GM23338 (cell line): ENCODE results near the gene RBL1. TPM values are rescaled to one million over a fixed set of nuclear protein-coding genes. Genes with fewer than 3 reads are reported as not detected.
"Not testable (repeated sequence)": the region's sequence is repeated elsewhere in the genome, so short reads cannot be mapped to it uniquely, and the experiment has no call there.

Experiments
- ATAC-seq: fragments of 200-7000 bp; cut with Tn5 transposase; 3 replicates; pipeline ENCODE4 v1.9.1; 2020
- DNase-seq: peaks from one replicate; pipeline ENCODE4 v3.0.0-alpha.2; 2015; ENCODE audit warnings: low spot score
- H2AFZ ChIP-seq: fragments of 200-600 bp; sonication (generic); 2 replicates; pipeline ENCODE4 v1.8.0; 2016; ENCODE audit warnings: antibody characterized with exemption, mild to moderate bottlenecking, moderate library complexity
- H3F3A ChIP-seq: fragments of 200-600 bp; sonication (generic); replicated peaks from 2 replicates; pipeline ENCODE4 v1.8.0; 2017; ENCODE audit warnings: antibody characterized with exemption, mixed run types, low read depth
- H3K27ac ChIP-seq: fragments of 200-600 bp; sonication (generic); 2 replicates; pipeline ENCODE4 v1.6.1; 2016; ENCODE audit warnings: low read depth
- H3K27me3 ChIP-seq: fragments of 200-600 bp; sonication (generic); 2 replicates; pipeline ENCODE4 v1.8.0; 2016; ENCODE audit warnings: mild to moderate bottlenecking, mixed run types, moderate library complexity; ENCODE audit not compliant: insufficient read depth
- H3K36me3 ChIP-seq: fragments of 200-600 bp; sonication (generic); 2 replicates; pipeline ENCODE4 v1.8.0; 2016; ENCODE audit warnings: mild to moderate bottlenecking; ENCODE audit not compliant: insufficient read depth
- H3K4me1 ChIP-seq: fragments of 200-600 bp; sonication (generic); 2 replicates; pipeline ENCODE4 v1.8.0; 2016; ENCODE audit warnings: mild to moderate bottlenecking, moderate library complexity; ENCODE audit not compliant: insufficient read depth
- H3K4me2 ChIP-seq: fragments of 200-600 bp; sonication (generic); 2 replicates; pipeline ENCODE4 v1.7.1; 2017; ENCODE audit warnings: mixed run types
- H3K4me3 ChIP-seq: fragments of 200-600 bp; sonication (generic); 2 replicates; pipeline ENCODE4 v1.6.1; 2016; ENCODE audit warnings: mixed run types
- H3K79me2 ChIP-seq: fragments of 200-600 bp; sonication (generic); replicated peaks from 2 replicates; pipeline ENCODE4 v1.8.0; 2017; ENCODE audit warnings: mild to moderate bottlenecking; ENCODE audit not compliant: insufficient read depth
- H3K9me2 ChIP-seq: fragments of 200-600 bp; sonication (generic); 2 replicates; pipeline ENCODE4 v1.8.0; 2017; ENCODE audit not compliant: insufficient read depth
- H4K20me1 ChIP-seq: fragments of 200-600 bp; sonication (generic); replicated peaks from 2 replicates; pipeline ENCODE4 v1.8.0; 2017; ENCODE audit warnings: mild to moderate bottlenecking; ENCODE audit not compliant: insufficient read depth
- H3K27ac Mint-ChIP-seq: 2 replicates; pipeline ENCODE4 v1.8.0; 2020; ENCODE audit warnings: inconsistent platforms, mild to moderate bottlenecking, moderate library complexity, mixed read lengths
- H3K27me3 Mint-ChIP-seq: 3 replicates; pipeline ENCODE4 v1.8.0; 2022; ENCODE audit warnings: low read depth, mild to moderate bottlenecking, moderate library complexity, mixed read lengths, inconsistent platforms; ENCODE audit not compliant: insufficient read depth, poor library complexity
- H3K36me3 Mint-ChIP-seq: 3 replicates; pipeline ENCODE4 v1.8.0; 2021; ENCODE audit warnings: low read depth, mild to moderate bottlenecking, inconsistent platforms, moderate library complexity, mixed read lengths
- H3K4me1 Mint-ChIP-seq: 3 replicates; pipeline ENCODE4 v1.8.0; 2020; ENCODE audit warnings: mild to moderate bottlenecking, inconsistent platforms, mixed read lengths
- H3K4me3 Mint-ChIP-seq: 3 replicates; pipeline ENCODE4 v1.8.0; 2021; ENCODE audit warnings: moderate library complexity, mild to moderate bottlenecking, inconsistent platforms, mixed read lengths
- H3K9me3 Mint-ChIP-seq: 3 replicates; pipeline ENCODE4 v1.8.0; 2020; ENCODE audit warnings: moderate library complexity, mild to moderate bottlenecking, inconsistent platforms, mixed read lengths
- ETS1 ChIP-seq: IDR thresholded peaks from 2 replicates; pipeline ENCODE4 v1.6.1; 2016; ENCODE audit warnings: antibody characterized with exemption
- STAT1 ChIP-seq: IDR thresholded peaks from one replicate; pipeline ENCODE4 v1.6.1; 2016; ENCODE audit warnings: antibody characterized with exemption; ENCODE audit not compliant: unreplicated experiment
- polyA plus RNA-seq: library from polyadenylated mRNA; unstranded; fragments of >200 nt; fragmentation: Nextera tagmentation; extraction: Ambion mirVana; gene quantifications from 2 replicates; pipeline ENCODE4 v1.2.1, GENCODE V29; 2016
- total RNA-seq: library from RNA; depleted of rRNA; stranded (reverse); fragments of >200 nt; shearing (Covaris generic); gene quantifications from 2 replicates; pipeline ENCODE4 v1.2.3, GENCODE V29; 2014
- TF ChIP-seq, protein P1 (sequence below), 2 experiments: fragments of 200-600 bp in 1 of 2; sonication (generic) in 1 of 2; conservative IDR thresholded peaks; 2 replicates each; pipeline versions ENCODE4 v1.5.1 to v1.6.1; 2016 to 2017; ENCODE audit warnings: antibody characterized with exemption in 2 of 2, low read depth in 2 of 2, mild to moderate bottlenecking in 2 of 2, moderate library complexity in 1 of 2

Gene RBL1
- total and polyA plus RNA-seq, 2 experiments from 2014 or later, result 6.4 to 12.6 TPM

DNA sequence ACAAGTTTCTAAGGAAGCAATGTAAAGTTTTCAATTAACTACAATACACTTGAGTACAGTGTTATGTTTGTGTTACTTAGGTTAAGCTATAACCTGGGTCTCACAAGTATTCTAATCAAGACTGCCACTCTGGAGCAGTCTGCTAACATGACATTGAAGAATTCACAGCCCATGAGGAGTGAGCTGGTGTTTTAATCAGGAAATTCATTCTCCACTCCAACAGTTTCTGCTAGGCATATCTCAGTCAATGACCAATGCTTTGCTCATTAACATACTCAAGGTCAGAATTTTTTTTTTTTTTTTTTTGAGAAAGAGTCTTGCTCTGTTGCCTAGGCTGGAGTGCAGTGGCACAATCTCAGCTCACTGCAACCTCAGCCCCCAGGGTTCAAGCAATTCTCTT is 84.7 kb downstream of the RBL1 start (continued):
- TF ChIP-seq, protein P1, sequence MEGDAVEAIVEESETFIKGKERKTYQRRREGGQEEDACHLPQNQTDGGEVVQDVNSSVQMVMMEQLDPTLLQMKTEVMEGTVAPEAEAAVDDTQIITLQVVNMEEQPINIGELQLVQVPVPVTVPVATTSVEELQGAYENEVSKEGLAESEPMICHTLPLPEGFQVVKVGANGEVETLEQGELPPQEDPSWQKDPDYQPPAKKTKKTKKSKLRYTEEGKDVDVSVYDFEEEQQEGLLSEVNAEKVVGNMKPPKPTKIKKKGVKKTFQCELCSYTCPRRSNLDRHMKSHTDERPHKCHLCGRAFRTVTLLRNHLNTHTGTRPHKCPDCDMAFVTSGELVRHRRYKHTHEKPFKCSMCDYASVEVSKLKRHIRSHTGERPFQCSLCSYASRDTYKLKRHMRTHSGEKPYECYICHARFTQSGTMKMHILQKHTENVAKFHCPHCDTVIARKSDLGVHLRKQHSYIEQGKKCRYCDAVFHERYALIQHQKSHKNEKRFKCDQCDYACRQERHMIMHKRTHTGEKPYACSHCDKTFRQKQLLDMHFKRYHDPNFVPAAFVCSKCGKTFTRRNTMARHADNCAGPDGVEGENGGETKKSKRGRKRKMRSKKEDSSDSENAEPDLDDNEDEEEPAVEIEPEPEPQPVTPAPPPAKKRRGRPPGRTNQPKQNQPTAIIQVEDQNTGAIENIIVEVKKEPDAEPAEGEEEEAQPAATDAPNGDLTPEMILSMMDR (conservative IDR thresholded peaks at IDR 0.05; ENCODE audit: low read depth in 2 of 2), result no peak

- Histone ChIP-seq H3K27me3 (no peaks in the 10 kb centered on the region), H3K27ac (no peak overlapping the region), H2AFZ (no peak overlapping the region), H3F3A (no peaks in the 10 kb centered on the region), H3K9me2 (no peaks in the 10 kb centered on the region), H4K20me1 (no peaks in the 10 kb centered on the region), H3K79me2 (no peaks in the 10 kb centered on the region), H3K4me2 (no peak overlapping the region), H3K4me3 (no peak overlapping the region), H3K36me3 (no peaks in the 10 kb centered on the region; the same call in 1 of the 2 replicates), H3K4me1 (no peaks in the 10 kb centered on the region)
- DNase-seq, result no peak
- Mint-ChIP-seq H3K27me3 (peaks cover 6% of the 10 kb centered on the region), H3K4me3 (no peak overlapping the region), H3K9me3 (peaks cover 14% of the 10 kb centered on the region), H3K27ac (no peak overlapping the region), H3K4me1 (no peaks in the 10 kb centered on the region), H3K36me3 (peaks cover 30% of the 10 kb centered on the region)
- no peak for ATAC-seq
- TF ChIP-seq, protein P1 (conservative IDR thresholded peaks at IDR 0.05; ENCODE audit: low read depth in 2 of 2), result peak; percentile 10 to 21; a peak in 1 of 4 replicates
- no peak for TF ChIP-seq STAT1
- no peak for TF ChIP-seq ETS1
Observed at GRCh38 chr20:37007898-37008649, 87.7 kb downstream of the RBL1 start.

GRCh38 chr20:37005062-37005942 is 90.5 kb downstream of the RBL1 start:
- H3K4me2 ChIP-seq, DNase-seq, H3K27me3 Mint-ChIP-seq, ATAC-seq, H3K36me3 ChIP-seq, H3K27ac Mint-ChIP-seq, H2AFZ ChIP-seq, H3K4me3 Mint-ChIP-seq, H3K9me2 ChIP-seq, H3K27me3 ChIP-seq, H3K9me3 Mint-ChIP-seq, H3K4me1 ChIP-seq, H3K27ac ChIP-seq, H3K4me3 ChIP-seq, H3F3A ChIP-seq, H3K4me1 Mint-ChIP-seq, H3K79me2 ChIP-seq, H4K20me1 ChIP-seq: not testable (repeated sequence)
- H3K36me3 Mint-ChIP-seq, result peaks cover 27% of the 10 kb centered on the region

DNA sequence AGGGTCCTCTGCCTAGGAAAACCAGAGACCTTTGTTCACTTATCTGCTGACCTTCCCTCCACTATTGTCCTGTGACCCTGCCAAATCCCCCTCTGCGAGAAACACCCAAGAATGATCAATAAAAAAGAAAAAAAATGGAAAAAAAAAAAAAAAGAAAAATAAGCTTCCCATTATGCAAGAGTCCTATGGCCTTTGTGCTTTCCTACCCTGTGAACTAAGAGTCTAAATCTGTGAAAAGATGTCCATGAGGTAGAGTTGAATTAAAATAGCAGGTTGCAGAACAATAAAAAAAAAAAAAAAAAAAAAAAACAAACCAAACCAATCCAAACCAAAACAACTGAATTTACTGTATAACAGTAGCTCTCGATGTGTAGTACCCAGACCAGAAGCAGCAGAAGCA is 94.2 kb downstream of the RBL1 start:
- DNase-seq, H3K4me1 ChIP-seq, H4K20me1 ChIP-seq, H3K27me3 Mint-ChIP-seq, ATAC-seq, H3K4me3 Mint-ChIP-seq, H3K4me1 Mint-ChIP-seq, H3K27me3 ChIP-seq, H3K79me2 ChIP-seq, H3K27ac ChIP-seq, H3K4me3 ChIP-seq, H3K27ac Mint-ChIP-seq, H2AFZ ChIP-seq, H3F3A ChIP-seq, H3K4me2 ChIP-seq, H3K9me2 ChIP-seq: not testable (repeated sequence)
- Mint-ChIP-seq H3K9me3 (peaks cover 20% of the 10 kb centered on the region), H3K36me3 (peaks cover 57% of the 10 kb centered on the region)
- peaks cover 16% of the 10 kb centered on the region for H3K36me3 ChIP-seq

GRCh38 chr20:37000171-37000570 is 95.6 kb downstream of the RBL1 start:
- peaks cover 68% of the 10 kb centered on the region for H3K36me3 Mint-ChIP-seq
- not testable (repeated sequence) for H3K9me2 ChIP-seq, H3K4me1 Mint-ChIP-seq, H4K20me1 ChIP-seq, ATAC-seq, H3K4me3 ChIP-seq, H2AFZ ChIP-seq, H3K4me1 ChIP-seq, H3K27ac Mint-ChIP-seq, H3K27me3 Mint-ChIP-seq, H3K27ac ChIP-seq, H3K27me3 ChIP-seq, H3K4me2 ChIP-seq, H3K79me2 ChIP-seq, H3F3A ChIP-seq, DNase-seq, H3K4me3 Mint-ChIP-seq
- H3K9me3 Mint-ChIP-seq, result peaks cover 30% of the 10 kb centered on the region
- H3K36me3 ChIP-seq, result peaks cover 23% of the 10 kb centered on the region
